A549 (cell line): ENCODE results near the gene HLCS. TPM values are rescaled to one million over a fixed set of nuclear protein-coding genes. Genes with fewer than 3 reads are reported as not detected.
"Not testable (repeated sequence)": the region's sequence is repeated elsewhere in the genome, so short reads cannot be mapped to it uniquely, and the experiment has no call there.

Experiments used
- ATAC-seq, 2 experiments: fragments of 200-7000 bp in 1 of 2; fragments of >200 bp in 1 of 2; cut with Nextera tagmentation in 1 of 2; cut with Tn5 transposase in 1 of 2; 3 replicates each; pipeline versions ENCODE4 v1.8.0 to v1.9.1; 2018 to 2020; ENCODE audit warnings: mild to moderate bottlenecking in 1 of 2, moderate library complexity in 1 of 2
- CTCF ChIA-PET: fragments of 300-600 bp; sonication (Branson Sonifier 250); formaldehyde crosslinking; extraction: SDS; loops from one replicate; lab custom pipeline; 2021; ENCODE audit warnings: antibody characterized with exemption, inconsistent platforms; lab: Yijun Ruan, JAX
- POLR2A ChIA-PET: fragments of 350-600 bp; formaldehyde crosslinking; extraction: SDS; loops from one replicate; lab custom pipeline; 2021; ENCODE audit warnings: antibody characterized with exemption, inconsistent platforms; lab: Yijun Ruan, JAX
- DNase-seq, 2 experiments: peaks; one replicate each; pipeline versions ENCODE4 v3.0.0 to v3.0.0-alpha.2; 2011 to 2016; ENCODE audit warnings: low read depth in 1 of 2, low spot score in 1 of 2
- FAIRE-seq: peaks from 2 replicates; lab custom pipeline; 2011; peaks lifted over from hg19 to GRCh38; lab: Jason Lieb, UNC
- H3K27ac ChIP-seq, 2 experiments: fragments of >200 bp; sonication (Bioruptor Twin); formaldehyde crosslinking; 3 replicates each; pipeline ENCODE4 v1.5.1; 2016 to 2017
- H3K4me1 ChIP-seq: fragments of >200 bp; sonication (Bioruptor Twin); formaldehyde crosslinking; 3 replicates; pipeline ENCODE4 v1.6.1; 2016
- H3K4me2 ChIP-seq: fragments of >200 bp; sonication (Bioruptor Twin); formaldehyde crosslinking; 3 replicates; pipeline ENCODE4 v1.6.1; 2016
- H3K4me3 ChIP-seq: fragments of >200 bp; sonication (Bioruptor Twin); formaldehyde crosslinking; 3 replicates; pipeline ENCODE4 v1.5.1; 2016
- H3K9me3 ChIP-seq: fragments of >200 bp; sonication (Bioruptor Twin); formaldehyde crosslinking; 3 replicates; pipeline ENCODE4 v1.6.1; 2016
- FOSB ChIP-seq: fragments of 250-450 bp; sonication (Bioruptor Pico); IDR thresholded peaks from 2 replicates; pipeline ENCODE4 v1.5.0; 2020; ENCODE audit warnings: mild to moderate bottlenecking, moderate library complexity
- FOSL2 ChIP-seq, 2 experiments: fragments of 450-650 bp in 1 of 2; fragments of >200 bp in 1 of 2; sonication (Bioruptor Twin) in 1 of 2; formaldehyde crosslinking; IDR thresholded peaks; 2 replicates each; pipeline versions ENCODE4 v1.5.0 to v1.6.1; 2016 to 2020; ENCODE audit warnings: mild to moderate bottlenecking in 1 of 2, moderate library complexity in 1 of 2
- GATA3 ChIP-seq: IDR thresholded peaks from 2 replicates; pipeline ENCODE4 v1.6.1; 2012; ENCODE audit warnings: borderline replicate concordance
- HOXB13 ChIP-seq: fragments of 250-450 bp; sonication (Bioruptor Pico); IDR thresholded peaks from 2 replicates; pipeline ENCODE4 v1.5.0; 2020; ENCODE audit warnings: low read depth, mild to moderate bottlenecking, moderate library complexity
- KDM5A ChIP-seq: fragments of 200-600 bp; sonication (generic); IDR thresholded peaks from 2 replicates; pipeline ENCODE4 v1.6.1; 2016; ENCODE audit warnings: antibody characterized with exemption, mild to moderate bottlenecking
- MAFK ChIP-seq: fragments of 450-650 bp; IDR thresholded peaks from 2 replicates; pipeline ENCODE4 v1.6.1; 2014; ENCODE audit not compliant: partially characterized antibody
- MAZ ChIP-seq: fragments of 150-350 bp; IDR thresholded peaks from 2 replicates; pipeline ENCODE4 v1.6.1; 2014; ENCODE audit warnings: antibody characterized with exemption, low read depth, low read length, borderline replicate concordance
- NFE2L2 ChIP-seq: fragments of 150-350 bp; conservative IDR thresholded peaks from 2 replicates; pipeline ENCODE4 v1.6.1; 2014; ENCODE audit warnings: low read length
- NPAS2 ChIP-seq: fragments of 250-450 bp; sonication (Bioruptor Pico); IDR thresholded peaks from 2 replicates; pipeline ENCODE4 v1.8.0; 2022; ENCODE audit warnings: mild to moderate bottlenecking, moderate library complexity, borderline replicate concordance
- NR3C1 ChIP-seq: fragments of >200 bp; sonication (Bioruptor Twin); formaldehyde crosslinking; IDR thresholded peaks from 3 replicates; pipeline ENCODE4 v1.6.1; 2017
- PHF8 ChIP-seq: fragments of 200-600 bp; sonication (generic); IDR thresholded peaks from 2 replicates; pipeline ENCODE4 v1.6.1; 2016; ENCODE audit warnings: low read depth, mild to moderate bottlenecking, antibody characterized with exemption, moderate library complexity, borderline replicate concordance
- POLR2AphosphoS2 ChIP-seq: conservative IDR thresholded peaks from 2 replicates; pipeline ENCODE4 v1.6.1; 2012; ENCODE audit warnings: low read length, improper control_type of control experiment, inconsistent platforms
- RAD21 ChIP-seq, 2 experiments: fragments of >200 bp in 1 of 2; sonication (Bioruptor Twin) in 1 of 2; formaldehyde crosslinking in 1 of 2; IDR thresholded peaks in 1 of 2; conservative IDR thresholded peaks in 1 of 2; 2 replicates in 1 of 2; 3 replicates in 1 of 2; pipeline ENCODE4 v1.6.1; 2012 to 2018; ENCODE audit warnings: inconsistent platforms in 1 of 2
- RARB ChIP-seq: fragments of 250-450 bp; sonication (Bioruptor Pico); IDR thresholded peaks from 2 replicates; pipeline ENCODE4 v1.8.0; 2021; ENCODE audit warnings: mild to moderate bottlenecking, moderate library complexity
- RFX5 ChIP-seq: fragments of 450-650 bp; IDR thresholded peaks from 2 replicates; pipeline ENCODE4 v1.7.1; 2014; ENCODE audit warnings: antibody characterized with exemption, mild to moderate bottlenecking, moderate library complexity
- SREBF2 ChIP-seq: fragments of 450-650 bp; IDR thresholded peaks from 2 replicates; pipeline ENCODE4 v1.6.1; 2014; ENCODE audit warnings: mild to moderate bottlenecking, moderate library complexity
- ZNF302 ChIP-seq: fragments of 250-450 bp; sonication (Bioruptor Pico); IDR thresholded peaks from 2 replicates; pipeline ENCODE4 v1.9.0; 2021; ENCODE audit warnings: inconsistent platforms, mild to moderate bottlenecking, moderate library complexity
- WGBS: methylation state at CpG from one replicate; pipeline ENCODE4 v1.1.6; 2017; ENCODE audit errors: missing lambda C conversion rate; 5-methylcytosine and 5-hydroxymethylcytosine counted together
- polyA plus RNA-seq, 4 experiments: library from polyadenylated mRNA; depleted of rRNA in 3 of 4; stranded (reverse); fragments of >200 nt; fragmentation: RNase III in 1 of 4; extraction: RNeasy Plus Mini Kit Qiagen cat#74134 plus additional on column Dnase treatment in 1 of 4; gene quantifications; 2 replicates in 3 of 4; 3 replicates in 1 of 4; pipeline ENCODE4 v1.2.3, GENCODE V29; 2011 to 2017
- TF ChIP-seq, protein P1 (sequence below): fragments of >200 bp; sonication (Bioruptor Twin); formaldehyde crosslinking; IDR thresholded peaks from 3 replicates; pipeline ENCODE4 v1.5.1; 2016
- TF ChIP-seq, protein P2 (sequence below): fragments of >200 bp; sonication (Bioruptor Twin); formaldehyde crosslinking; IDR thresholded peaks from 3 replicates; pipeline ENCODE4 v1.6.1; 2016
- TF ChIP-seq, protein P3 (sequence below): fragments of 250-450 bp; sonication (Bioruptor Pico); IDR thresholded peaks from 2 replicates; pipeline ENCODE4 v1.5.0; 2021; ENCODE audit warnings: mild to moderate bottlenecking, moderate library complexity, borderline replicate concordance

HLCS gene
- polyA plus RNA-seq, 2 of the 4 experiments (the other 2 are of a cell fraction) = 8.4 to 24.3 TPM

GRCh38 chr21:36999131-36999898, 32.8 kb upstream of the HLCS start:
- Histone ChIP-seq H3K4me1 (no peaks in the 10 kb centered on the region), H3K27ac (no peak overlapping the region), H3K4me3 (no peak overlapping the region), H3K9me3 (no peaks in the 10 kb centered on the region), H3K4me2 (no peak overlapping the region)
- WGBS = 71% methylated on average over 11 of the region's 11 CpGs
- ChIA-PET POLR2A (no interaction called here), CTCF (interaction anchor here (0.8 to 3.3 kb wide), 4 partner anchors 9 to 22 kb away, joined by 3 to 15 read pairs (median 6); no protein-coding TSS in a partner anchor)
- ATAC-seq = no peak
- no peak for FAIRE-seq
- TF ChIP-seq GATA3 (no peak), MAZ (no peak), NPAS2 (CRISPR knock-in tag) (no peak), POLR2AphosphoS2 (no peak), MAFK (no peak)
- no peak for DNase-seq

DNA sequence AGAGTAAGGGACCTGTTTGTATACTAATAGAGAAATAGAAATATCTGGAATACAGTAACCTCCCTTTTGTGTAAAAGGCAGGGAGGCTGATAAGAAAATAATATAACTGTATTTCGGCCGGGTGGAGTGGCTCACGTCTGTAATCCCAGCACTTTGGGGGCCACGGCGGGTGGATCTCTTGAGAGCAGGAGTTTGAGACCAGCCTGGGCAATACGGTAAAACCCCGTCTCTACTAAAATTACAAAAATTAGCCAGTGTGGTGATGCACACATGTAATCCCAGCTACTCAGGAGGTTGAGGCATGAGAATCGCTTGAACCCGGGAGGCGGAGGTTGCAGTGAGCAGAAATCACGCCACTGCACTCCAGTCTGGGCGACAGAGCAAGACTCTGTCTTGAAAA, 28.8 kb upstream of the HLCS start:
- H3K27ac ChIP-seq, DNase-seq, H3K9me3 ChIP-seq, H3K4me2 ChIP-seq, H3K4me1 ChIP-seq, POLR2A ChIA-PET, H3K4me3 ChIP-seq, ATAC-seq, FAIRE-seq: not testable (repeated sequence)
- CTCF ChIA-PET = interaction anchor here (0.5 to 0.7 kb wide), 2 partner anchors 10 to 225 kb away, joined by 3 read pairs; no protein-coding TSS in a partner anchor
- WGBS = 88% methylated on average over 12 of the region's 12 CpGs

- WGBS = 83% methylated on average over 38 of the region's 38 CpGs
- CTCF ChIA-PET = interaction anchor here (0.9 to 5.8 kb wide), 2 partner anchors 17 kb away, joined by 3 to 36 read pairs; no protein-coding TSS in a partner anchor
Measured at GRCh38 chr21:36994501-36995158, 28.2 kb upstream of the HLCS start.

DNA sequence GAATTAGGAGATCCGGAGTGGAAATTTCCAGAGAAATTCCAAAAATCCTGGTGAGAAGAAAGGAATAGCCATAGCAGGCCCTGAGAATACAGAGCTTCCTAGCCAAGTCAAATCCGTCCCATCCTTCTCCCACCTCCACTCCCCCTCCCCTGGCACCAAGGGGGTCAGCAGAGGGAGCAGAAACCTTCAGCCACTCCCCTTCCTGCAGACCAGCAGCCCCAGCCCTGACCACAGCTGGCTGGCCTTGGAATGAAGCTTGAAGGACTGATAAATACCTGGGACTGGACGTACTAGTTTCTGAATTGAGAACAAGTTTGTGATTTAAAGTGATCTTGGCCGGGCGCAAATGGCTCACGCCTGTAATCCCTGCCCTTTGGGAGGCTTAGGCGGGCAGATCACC, 26.2 kb upstream of the HLCS start:
- WGBS = 62% methylated on average over 7 of the region's 7 CpGs
- FAIRE-seq (no peak), DNase-seq (no peak), ATAC-seq (no peak)
- POLR2A ChIA-PET = no interaction called here
- Histone ChIP-seq H3K9me3 (no peaks in the 10 kb centered on the region), H3K27ac (no peak overlapping the region), H3K4me2 (no peak overlapping the region), H3K4me3 (no peak overlapping the region), H3K4me1 (peaks cover 11% of the 10 kb centered on the region)
- CTCF ChIA-PET = interaction anchor here (1.2 to 5.8 kb wide), 2 partner anchors 15 to 19 kb away, joined by 4 to 36 read pairs; no protein-coding TSS in a partner anchor
- no peak for TF ChIP-seq RARB (CRISPR knock-in tag)
- TF ChIP-seq, protein P1, sequence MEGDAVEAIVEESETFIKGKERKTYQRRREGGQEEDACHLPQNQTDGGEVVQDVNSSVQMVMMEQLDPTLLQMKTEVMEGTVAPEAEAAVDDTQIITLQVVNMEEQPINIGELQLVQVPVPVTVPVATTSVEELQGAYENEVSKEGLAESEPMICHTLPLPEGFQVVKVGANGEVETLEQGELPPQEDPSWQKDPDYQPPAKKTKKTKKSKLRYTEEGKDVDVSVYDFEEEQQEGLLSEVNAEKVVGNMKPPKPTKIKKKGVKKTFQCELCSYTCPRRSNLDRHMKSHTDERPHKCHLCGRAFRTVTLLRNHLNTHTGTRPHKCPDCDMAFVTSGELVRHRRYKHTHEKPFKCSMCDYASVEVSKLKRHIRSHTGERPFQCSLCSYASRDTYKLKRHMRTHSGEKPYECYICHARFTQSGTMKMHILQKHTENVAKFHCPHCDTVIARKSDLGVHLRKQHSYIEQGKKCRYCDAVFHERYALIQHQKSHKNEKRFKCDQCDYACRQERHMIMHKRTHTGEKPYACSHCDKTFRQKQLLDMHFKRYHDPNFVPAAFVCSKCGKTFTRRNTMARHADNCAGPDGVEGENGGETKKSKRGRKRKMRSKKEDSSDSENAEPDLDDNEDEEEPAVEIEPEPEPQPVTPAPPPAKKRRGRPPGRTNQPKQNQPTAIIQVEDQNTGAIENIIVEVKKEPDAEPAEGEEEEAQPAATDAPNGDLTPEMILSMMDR = no peak
- TF ChIP-seq FOSL2 (IDR thresholded peaks at IDR 0.05) = no peak
- no peak for TF ChIP-seq FOSL2 (CRISPR knock-in tag; IDR thresholded peaks at IDR 0.05)
- TF ChIP-seq ZNF302 = no peak
- TF ChIP-seq, protein P2, sequence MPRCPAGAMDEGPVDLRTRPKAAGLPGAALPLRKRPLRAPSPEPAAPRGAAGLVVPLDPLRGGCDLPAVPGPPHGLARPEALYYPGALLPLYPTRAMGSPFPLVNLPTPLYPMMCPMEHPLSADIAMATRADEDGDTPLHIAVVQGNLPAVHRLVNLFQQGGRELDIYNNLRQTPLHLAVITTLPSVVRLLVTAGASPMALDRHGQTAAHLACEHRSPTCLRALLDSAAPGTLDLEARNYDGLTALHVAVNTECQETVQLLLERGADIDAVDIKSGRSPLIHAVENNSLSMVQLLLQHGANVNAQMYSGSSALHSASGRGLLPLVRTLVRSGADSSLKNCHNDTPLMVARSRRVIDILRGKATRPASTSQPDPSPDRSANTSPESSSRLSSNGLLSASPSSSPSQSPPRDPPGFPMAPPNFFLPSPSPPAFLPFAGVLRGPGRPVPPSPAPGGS = no peak
- no peak for TF ChIP-seq GATA3
- TF ChIP-seq PHF8 = no peak
- no peak for TF ChIP-seq MAFK
- TF ChIP-seq KDM5A = no peak
- TF ChIP-seq, protein P3, sequence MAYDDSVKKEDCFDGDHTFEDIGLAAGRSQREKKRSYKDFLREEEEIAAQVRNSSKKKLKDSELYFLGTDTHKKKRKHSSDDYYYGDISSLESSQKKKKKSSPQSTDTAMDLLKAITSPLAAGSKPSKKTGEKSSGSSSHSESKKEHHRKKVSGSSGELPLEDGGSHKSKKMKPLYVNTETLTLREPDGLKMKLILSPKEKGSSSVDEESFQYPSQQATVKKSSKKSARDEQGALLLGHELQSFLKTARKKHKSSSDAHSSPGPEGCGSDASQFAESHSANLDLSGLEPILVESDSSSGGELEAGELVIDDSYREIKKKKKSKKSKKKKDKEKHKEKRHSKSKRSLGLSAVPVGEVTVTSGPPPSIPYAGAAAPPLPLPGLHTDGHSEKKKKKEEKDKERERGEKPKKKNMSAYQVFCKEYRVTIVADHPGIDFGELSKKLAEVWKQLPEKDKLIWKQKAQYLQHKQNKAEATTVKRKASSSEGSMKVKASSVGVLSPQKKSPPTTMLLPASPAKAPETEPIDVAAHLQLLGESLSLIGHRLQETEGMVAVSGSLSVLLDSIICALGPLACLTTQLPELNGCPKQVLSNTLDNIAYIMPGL (CRISPR knock-in tag) = no peak
- no peak for TF ChIP-seq HOXB13
- TF ChIP-seq SREBF2 = no peak
- TF ChIP-seq NR3C1 = no peak

More at GRCh38 chr21:36994501-36995158, 28.2 kb upstream of the HLCS start:
- FAIRE-seq (no peak), ATAC-seq (no peak), DNase-seq (no peak)
- Histone ChIP-seq H3K4me1 (no peaks in the 10 kb centered on the region), H3K4me3 (no peak overlapping the region), H3K4me2 (no peak overlapping the region), H3K27ac (no peak overlapping the region), H3K9me3 (no peaks in the 10 kb centered on the region)
- TF ChIP-seq RFX5 = no peak
- no peak for TF ChIP-seq RAD21 (conservative IDR thresholded peaks at IDR 0.05 in 1 of 2, IDR thresholded peaks at IDR 0.05 in 1 of 2)
- TF ChIP-seq FOSB (CRISPR knock-in tag) = no peak
- TF ChIP-seq NFE2L2 = no peak
- TF ChIP-seq, protein P3 (CRISPR knock-in tag) = no peak
- POLR2A ChIA-PET = no interaction called here
